SH-SY5Y (cell line): ENCODE data around the gene PPP2R2D.

Experiments used
- GATA2 ChIP-seq: IDR thresholded peaks from 2 replicates; pipeline ENCODE4 v1.6.1; 2011; ENCODE audit warnings: mild to moderate bottlenecking, low read depth, low read length
- GATA3 ChIP-seq: IDR thresholded peaks from 2 replicates; pipeline ENCODE4 v1.6.1; 2011; ENCODE audit warnings: low read depth, mild to moderate bottlenecking, low read length, moderate library complexity

GRCh38 chr10:131907679-131908078 is 6.9 kb downstream of the PPP2R2D start:
- no peak for TF ChIP-seq GATA3
- no peak for TF ChIP-seq GATA2
